Measurements from ENCODE around the gene INHBE. TPM values are rescaled to one million over a fixed set of nuclear protein-coding genes. Genes with fewer than 3 reads are reported as not detected.

Gene INHBE
- polyA plus RNA-seq, 1 donor from 2014 or later, result 2.3 TPM

DNA sequence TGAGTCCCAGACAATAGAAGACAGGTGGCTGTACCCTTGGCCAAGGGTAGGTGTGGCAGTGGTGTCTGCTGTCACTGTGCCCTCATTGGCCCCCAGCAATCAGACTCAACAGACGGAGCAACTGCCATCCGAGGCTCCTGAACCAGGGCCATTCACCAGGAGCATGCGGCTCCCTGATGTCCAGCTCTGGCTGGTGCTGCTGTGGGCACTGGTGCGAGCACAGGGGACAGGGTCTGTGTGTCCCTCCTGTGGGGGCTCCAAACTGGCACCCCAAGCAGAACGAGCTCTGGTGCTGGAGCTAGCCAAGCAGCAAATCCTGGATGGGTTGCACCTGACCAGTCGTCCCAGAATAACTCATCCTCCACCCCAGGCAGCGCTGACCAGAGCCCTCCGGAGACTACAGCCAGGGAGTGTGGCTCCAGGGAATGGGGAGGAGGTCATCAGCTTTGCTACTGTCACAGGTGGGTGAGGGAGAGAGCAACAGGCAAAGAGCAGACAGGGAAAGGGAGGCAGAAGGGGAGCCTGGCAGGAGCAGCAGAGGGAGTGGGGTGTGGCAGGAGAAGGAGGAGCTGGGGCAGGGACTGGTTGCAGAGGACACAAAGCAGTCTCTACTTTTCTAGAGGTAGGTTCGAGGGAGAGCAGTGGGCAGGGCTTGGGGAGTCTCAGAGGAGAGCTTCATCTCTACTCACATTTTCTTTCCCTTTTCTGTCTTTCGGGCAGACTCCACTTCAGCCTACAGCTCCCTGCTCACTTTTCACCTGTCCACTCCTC, 452 bp downstream of the INHBE start:
- Histone ChIP-seq H3K27me3 (ENCODE audit: insufficient read depth, low read depth, low read length) (peaks cover 14% of the 10 kb centered on the region), H3K27ac (ENCODE audit: low read length) (no peak overlapping the region), H2AFZ (ENCODE audit: low read depth, low read length) (no peak overlapping the region), H3K9ac (ENCODE audit: low read length) (no peak overlapping the region), H3K9me3 (ENCODE audit: low read length) (no peaks in the 10 kb centered on the region), H4K20me1 (ENCODE audit: insufficient read depth) (no peaks in the 10 kb centered on the region), H3K9me2 (ENCODE audit: insufficient read depth, low read length) (no peaks in the 10 kb centered on the region), H3K36me3 (ENCODE audit: insufficient read depth, low read length) (no peaks in the 10 kb centered on the region), H3K4me2 (ENCODE audit: low read length) (no peak overlapping the region), H3K79me2 (replicated peaks; ENCODE audit: insufficient read depth, low read length) (no peaks in the 10 kb centered on the region), H3F3A (ENCODE audit: insufficient read depth, low read length, poor library complexity, severe bottlenecking) (no peaks in the 10 kb centered on the region), H3K4me3 (ENCODE audit: low read length) (no peak overlapping the region)
- TF ChIP-seq, protein P1, sequence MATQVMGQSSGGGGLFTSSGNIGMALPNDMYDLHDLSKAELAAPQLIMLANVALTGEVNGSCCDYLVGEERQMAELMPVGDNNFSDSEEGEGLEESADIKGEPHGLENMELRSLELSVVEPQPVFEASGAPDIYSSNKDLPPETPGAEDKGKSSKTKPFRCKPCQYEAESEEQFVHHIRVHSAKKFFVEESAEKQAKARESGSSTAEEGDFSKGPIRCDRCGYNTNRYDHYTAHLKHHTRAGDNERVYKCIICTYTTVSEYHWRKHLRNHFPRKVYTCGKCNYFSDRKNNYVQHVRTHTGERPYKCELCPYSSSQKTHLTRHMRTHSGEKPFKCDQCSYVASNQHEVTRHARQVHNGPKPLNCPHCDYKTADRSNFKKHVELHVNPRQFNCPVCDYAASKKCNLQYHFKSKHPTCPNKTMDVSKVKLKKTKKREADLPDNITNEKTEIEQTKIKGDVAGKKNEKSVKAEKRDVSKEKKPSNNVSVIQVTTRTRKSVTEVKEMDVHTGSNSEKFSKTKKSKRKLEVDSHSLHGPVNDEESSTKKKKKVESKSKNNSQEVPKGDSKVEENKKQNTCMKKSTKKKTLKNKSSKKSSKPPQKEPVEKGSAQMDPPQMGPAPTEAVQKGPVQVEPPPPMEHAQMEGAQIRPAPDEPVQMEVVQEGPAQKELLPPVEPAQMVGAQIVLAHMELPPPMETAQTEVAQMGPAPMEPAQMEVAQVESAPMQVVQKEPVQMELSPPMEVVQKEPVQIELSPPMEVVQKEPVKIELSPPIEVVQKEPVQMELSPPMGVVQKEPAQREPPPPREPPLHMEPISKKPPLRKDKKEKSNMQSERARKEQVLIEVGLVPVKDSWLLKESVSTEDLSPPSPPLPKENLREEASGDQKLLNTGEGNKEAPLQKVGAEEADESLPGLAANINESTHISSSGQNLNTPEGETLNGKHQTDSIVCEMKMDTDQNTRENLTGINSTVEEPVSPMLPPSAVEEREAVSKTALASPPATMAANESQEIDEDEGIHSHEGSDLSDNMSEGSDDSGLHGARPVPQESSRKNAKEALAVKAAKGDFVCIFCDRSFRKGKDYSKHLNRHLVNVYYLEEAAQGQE (IDR thresholded peaks at IDR 0.05; ENCODE audit: borderline replicate concordance), result no peak
- no peak for TF ChIP-seq POLR2AphosphoS5 (IDR thresholded peaks at IDR 0.05)

DNA sequence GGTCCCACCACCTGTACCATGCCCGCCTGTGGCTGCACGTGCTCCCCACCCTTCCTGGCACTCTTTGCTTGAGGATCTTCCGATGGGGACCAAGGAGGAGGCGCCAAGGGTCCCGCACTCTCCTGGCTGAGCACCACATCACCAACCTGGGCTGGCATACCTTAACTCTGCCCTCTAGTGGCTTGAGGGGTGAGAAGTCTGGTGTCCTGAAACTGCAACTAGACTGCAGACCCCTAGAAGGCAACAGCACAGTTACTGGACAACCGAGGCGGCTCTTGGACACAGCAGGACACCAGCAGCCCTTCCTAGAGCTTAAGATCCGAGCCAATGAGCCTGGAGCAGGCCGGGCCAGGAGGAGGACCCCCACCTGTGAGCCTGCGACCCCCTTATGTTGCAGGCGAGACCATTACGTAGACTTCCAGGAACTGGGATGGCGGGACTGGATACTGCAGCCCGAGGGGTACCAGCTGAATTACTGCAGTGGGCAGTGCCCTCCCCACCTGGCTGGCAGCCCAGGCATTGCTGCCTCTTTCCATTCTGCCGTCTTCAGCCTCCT, 1.1 kb downstream of the INHBE start:
- no peak overlapping the region for H3K9ac ChIP-seq (ENCODE audit: low read length)
- no peaks in the 10 kb centered on the region for H3F3A ChIP-seq (ENCODE audit: insufficient read depth, low read length, poor library complexity, severe bottlenecking)
- H3K9me3 ChIP-seq (ENCODE audit: low read length), result no peaks in the 10 kb centered on the region
- H3K27me3 ChIP-seq (ENCODE audit: insufficient read depth, low read depth, low read length), result peaks cover 21% of the 10 kb centered on the region
- no peaks in the 10 kb centered on the region for H3K36me3 ChIP-seq (ENCODE audit: insufficient read depth, low read length)
- H3K79me2 ChIP-seq (replicated peaks; ENCODE audit: insufficient read depth, low read length), result no peaks in the 10 kb centered on the region
- no peak overlapping the region for H2AFZ ChIP-seq (ENCODE audit: low read depth, low read length)
- no peak overlapping the region for H3K4me3 ChIP-seq (ENCODE audit: low read length)
- H3K4me2 ChIP-seq (ENCODE audit: low read length), result no peak overlapping the region
- TF ChIP-seq SMC3 (conservative IDR thresholded peaks at IDR 0.05; ENCODE audit: poor library complexity) (peak; percentile 19), POLR2AphosphoS5 (IDR thresholded peaks at IDR 0.05) (no peak), CTCF (IDR thresholded peaks at IDR 0.05; ENCODE audit: poor library complexity, severe bottlenecking) (peak; percentile 58)
- H3K27ac ChIP-seq (ENCODE audit: low read length), result no peak overlapping the region
- no peaks in the 10 kb centered on the region for H4K20me1 ChIP-seq (ENCODE audit: insufficient read depth)
- H3K9me2 ChIP-seq (ENCODE audit: insufficient read depth, low read length), result no peaks in the 10 kb centered on the region

DNA sequence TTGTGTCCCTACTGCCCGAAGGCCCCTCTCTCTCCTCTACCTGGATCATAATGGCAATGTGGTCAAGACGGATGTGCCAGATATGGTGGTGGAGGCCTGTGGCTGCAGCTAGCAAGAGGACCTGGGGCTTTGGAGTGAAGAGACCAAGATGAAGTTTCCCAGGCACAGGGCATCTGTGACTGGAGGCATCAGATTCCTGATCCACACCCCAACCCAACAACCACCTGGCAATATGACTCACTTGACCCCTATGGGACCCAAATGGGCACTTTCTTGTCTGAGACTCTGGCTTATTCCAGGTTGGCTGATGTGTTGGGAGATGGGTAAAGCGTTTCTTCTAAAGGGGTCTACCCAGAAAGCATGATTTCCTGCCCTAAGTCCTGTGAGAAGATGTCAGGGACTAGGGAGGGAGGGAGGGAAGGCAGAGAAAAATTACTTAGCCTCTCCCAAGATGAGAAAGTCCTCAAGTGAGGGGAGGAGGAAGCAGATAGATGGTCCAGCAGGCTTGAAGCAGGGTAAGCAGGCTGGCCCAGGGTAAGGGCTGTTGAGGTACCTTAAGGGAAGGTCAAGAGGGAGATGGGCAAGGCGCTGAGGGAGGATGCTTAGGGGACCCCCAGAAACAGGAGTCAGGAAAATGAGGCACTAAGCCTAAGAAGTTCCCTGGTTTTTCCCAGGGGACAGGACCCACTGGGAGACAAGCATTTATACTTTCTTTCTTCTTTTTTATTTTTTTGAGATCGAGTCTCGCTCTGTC, 1.8 kb downstream of the INHBE start:
- Histone ChIP-seq H3F3A (ENCODE audit: insufficient read depth, low read length, poor library complexity, severe bottlenecking) (no peaks in the 10 kb centered on the region), H3K4me3 (ENCODE audit: low read length) (no peak overlapping the region), H2AFZ (ENCODE audit: low read depth, low read length) (no peak overlapping the region), H3K27me3 (ENCODE audit: insufficient read depth, low read depth, low read length) (peaks cover 28% of the 10 kb centered on the region), H3K27ac (ENCODE audit: low read length) (no peak overlapping the region), H3K36me3 (ENCODE audit: insufficient read depth, low read length) (no peaks in the 10 kb centered on the region), H4K20me1 (ENCODE audit: insufficient read depth) (no peaks in the 10 kb centered on the region), H3K9me2 (ENCODE audit: insufficient read depth, low read length) (no peaks in the 10 kb centered on the region), H3K9ac (ENCODE audit: low read length) (no peak overlapping the region), H3K9me3 (ENCODE audit: low read length) (no peaks in the 10 kb centered on the region), H3K79me2 (replicated peaks; ENCODE audit: insufficient read depth, low read length) (no peaks in the 10 kb centered on the region), H3K4me2 (ENCODE audit: low read length) (no peak overlapping the region)
- no peak for TF ChIP-seq EP300 (conservative IDR thresholded peaks at IDR 0.05; ENCODE audit: poor library complexity, severe bottlenecking)
- TF ChIP-seq EZH2 (IDR thresholded peaks at IDR 0.05; ENCODE audit: borderline replicate concordance, insufficient read depth, low read length, poor library complexity, severe bottlenecking), result no peak
- TF ChIP-seq POLR2AphosphoS5 (IDR thresholded peaks at IDR 0.05), result no peak
- TF ChIP-seq SMC3 (conservative IDR thresholded peaks at IDR 0.05; ENCODE audit: poor library complexity), result no peak
- no peak for TF ChIP-seq MXI1 (conservative IDR thresholded peaks at IDR 0.05; ENCODE audit: poor library complexity, severe bottlenecking)
- no peak for TF ChIP-seq TAF1 (IDR thresholded peaks at IDR 0.05; ENCODE audit: low read depth)
- TF ChIP-seq, protein P1 (IDR thresholded peaks at IDR 0.05; ENCODE audit: borderline replicate concordance), result no peak

All from neural cell (in vitro differentiated cells).